Stimulated activated CD4-positive, alpha-beta T cell treated with anti-CD3 and anti-CD28 coated beads, Interleukin-12 subunit alpha, Interleukin-12 subunit beta, amount 100 ng/mL, for 4 hours (primary cell): ENCODE data around the gene AKAP3.

Source experiments
- DNase-seq: peaks from one replicate; pipeline ENCODE4 v3.0.0-alpha.2; 2020

Gene AKAP3

DNA sequence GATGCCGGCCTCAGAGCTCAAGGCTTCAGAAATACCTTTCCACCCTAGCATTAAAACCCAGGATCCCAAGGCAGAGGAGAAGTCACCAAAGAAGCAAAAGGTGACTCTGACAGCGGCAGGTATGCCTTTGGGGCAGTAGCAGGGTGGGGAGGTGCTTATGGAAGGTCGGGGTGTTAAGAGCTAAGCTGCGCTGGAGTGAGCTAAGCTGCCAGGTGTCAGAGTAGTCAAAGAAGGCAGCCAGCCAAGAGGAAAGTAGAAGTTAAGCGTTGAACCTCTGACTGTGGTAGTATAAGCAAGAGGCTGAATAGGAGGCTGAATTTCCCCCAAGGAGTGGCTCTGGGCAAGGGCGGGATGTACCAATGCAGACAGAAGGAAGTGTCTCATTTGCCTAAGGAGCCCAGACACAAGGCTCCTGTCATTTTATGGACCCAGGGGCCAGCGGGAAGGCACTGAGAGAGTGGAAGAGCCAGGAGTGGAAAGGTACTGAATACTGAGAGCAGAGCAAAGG, 57.6 kb downstream of the AKAP3 start:
- no peak for DNase-seq

DNA sequence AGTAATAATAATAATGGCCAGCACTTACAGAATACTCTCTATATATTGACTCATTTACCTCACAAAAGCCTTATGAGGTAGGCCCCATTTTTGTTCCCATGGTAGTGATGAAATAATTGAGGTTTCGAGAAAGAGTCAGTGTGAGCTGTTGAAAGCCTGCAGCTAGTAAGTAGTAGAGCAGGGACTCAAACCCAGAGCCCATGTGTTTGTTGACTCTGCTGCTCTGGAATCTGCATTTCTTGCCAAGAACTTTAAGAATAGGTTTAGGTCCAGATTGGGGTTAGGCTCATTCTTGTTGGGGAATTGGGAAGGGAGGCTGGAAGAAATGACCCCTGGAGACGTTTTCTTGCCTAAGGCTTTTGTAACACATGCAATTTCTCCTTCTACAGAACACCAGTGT, 58.9 kb downstream of the AKAP3 start:
- no peak for DNase-seq

DNA sequence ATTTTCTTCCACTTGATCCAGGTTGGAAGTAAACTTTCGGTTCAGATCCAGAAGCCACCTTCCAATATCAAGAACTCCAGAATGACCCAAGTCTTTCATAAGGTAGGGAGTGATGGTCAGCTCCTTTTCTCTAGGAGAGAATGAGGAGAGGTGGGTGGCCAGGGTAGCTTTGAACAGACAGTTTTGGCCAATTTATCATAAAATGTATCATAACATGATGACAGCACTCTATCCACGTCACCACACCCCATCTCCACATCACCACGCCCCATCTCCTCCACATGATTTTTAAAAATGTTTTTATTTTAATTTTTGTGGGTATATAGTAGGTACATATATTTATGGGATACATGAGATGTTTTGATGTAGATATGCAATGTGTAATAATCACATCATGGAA, 59.9 kb downstream of the AKAP3 start:
- no peak for DNase-seq

- DNase-seq, result no peak
Measured at GRCh38 chr12:4587108-4587507, 61.7 kb downstream of the AKAP3 start.

DNA sequence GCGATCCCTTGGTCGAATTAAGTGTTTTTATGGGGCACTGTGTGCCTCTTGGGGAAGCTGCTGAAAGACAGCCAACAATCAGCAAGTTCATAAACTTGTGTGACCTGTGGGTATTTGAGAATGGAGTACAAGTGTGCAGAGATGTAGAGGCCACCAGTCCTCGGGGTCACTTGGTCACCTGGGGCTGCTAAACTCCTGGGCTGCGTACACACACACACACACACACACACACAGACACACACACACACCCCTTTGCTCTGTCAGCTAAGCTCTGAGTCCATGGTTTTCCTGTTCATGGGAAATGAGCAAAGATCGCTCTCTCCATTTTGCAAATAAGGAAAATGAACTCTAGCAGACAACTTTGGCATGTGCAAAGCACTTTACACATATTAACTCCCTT, 62.4 kb downstream of the AKAP3 start:
- no peak for DNase-seq

- no peak for DNase-seq
Measured at GRCh38 chr12:4584896-4585295, 64.0 kb downstream of the AKAP3 start.

GRCh38 chr12:4584281-4584680, 64.6 kb downstream of the AKAP3 start:
- DNase-seq, result no peak

GRCh38 chr12:4580281-4580688, 68.6 kb downstream of the AKAP3 start:
- no peak for DNase-seq

DNA sequence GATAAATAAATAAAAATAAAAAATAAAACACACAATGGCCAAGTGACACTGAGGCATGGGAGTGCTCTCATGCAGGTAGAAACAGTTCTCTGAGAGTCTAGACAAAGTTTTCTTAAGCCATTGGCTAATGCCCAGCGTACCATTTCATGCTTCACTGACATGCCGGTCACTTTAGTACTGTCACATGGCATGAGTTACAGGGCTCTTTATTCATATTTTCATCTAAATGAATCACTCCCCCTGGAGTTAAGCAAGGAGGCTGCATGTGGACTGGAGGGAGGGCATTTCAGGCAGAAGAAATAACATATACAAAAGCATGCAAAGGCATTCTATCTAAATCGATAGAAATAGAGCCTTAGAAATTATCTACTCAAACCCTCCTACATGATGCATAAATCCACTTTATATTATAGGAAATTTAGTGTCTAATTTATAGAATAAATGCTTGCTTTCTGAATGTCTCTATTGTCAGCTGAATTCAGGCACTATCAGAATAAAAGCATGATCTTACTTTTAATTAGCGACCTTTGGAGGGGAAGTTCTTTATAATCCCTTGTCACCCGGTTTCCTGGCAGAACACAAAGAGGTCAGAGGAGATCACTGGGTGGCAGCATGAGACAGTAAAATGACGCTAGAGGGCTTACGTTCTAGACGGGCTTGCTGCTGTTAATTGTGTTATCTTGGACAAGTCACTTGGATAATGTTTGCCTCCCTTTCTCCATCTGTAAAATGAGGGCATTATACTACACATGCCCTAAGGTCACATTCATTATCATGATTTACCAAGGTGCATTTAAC, 69.3 kb downstream of the AKAP3 start:
- no peak for DNase-seq

DNA sequence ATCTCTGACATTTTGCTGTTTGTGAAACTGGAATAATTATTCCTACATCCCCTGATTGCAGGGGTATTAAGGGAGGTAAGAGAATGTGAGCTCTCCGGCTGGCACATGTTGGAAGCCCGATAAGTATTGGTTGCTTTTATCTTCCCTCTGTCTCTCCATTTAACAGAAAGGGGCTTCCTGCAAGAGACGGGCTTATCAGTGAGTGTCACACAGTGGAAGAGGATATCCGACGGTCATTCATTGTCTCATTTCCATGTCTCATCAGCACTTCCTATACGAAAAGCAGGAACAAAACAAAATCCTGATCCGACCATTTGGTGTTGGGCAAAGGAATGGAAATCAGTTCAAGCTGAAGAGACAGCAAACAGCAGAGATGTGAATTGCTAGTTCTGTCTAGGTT, 76.2 kb downstream of the AKAP3 start:
- no peak for DNase-seq

- DNase-seq, result no peak
Measured at GRCh38 chr12:4569261-4569660, 79.6 kb downstream of the AKAP3 start.

GRCh38 chr12:4567073-4567881, 81.6 kb downstream of the AKAP3 start:
- DNase-seq, result no peak

GRCh38 chr12:4566474-4566873, 82.4 kb downstream of the AKAP3 start:
- DNase-seq, result no peak
